Ramos (cell line): Measurements from ENCODE around the gene ELL.
"Not testable (repeated sequence)": the region's sequence is repeated elsewhere in the genome, so short reads cannot be mapped to it uniquely, and the experiment has no call there.

Experiments
- in situ Hi-C: fragments of 300-500 bp; cut with MboI; formaldehyde crosslinking; loops from one replicate; pipeline ENCODE4 v1.14.3; 2022; ENCODE audit warnings: low sequenced_read_pairs; ENCODE audit not compliant: unreplicated experiment

Gene ELL

DNA sequence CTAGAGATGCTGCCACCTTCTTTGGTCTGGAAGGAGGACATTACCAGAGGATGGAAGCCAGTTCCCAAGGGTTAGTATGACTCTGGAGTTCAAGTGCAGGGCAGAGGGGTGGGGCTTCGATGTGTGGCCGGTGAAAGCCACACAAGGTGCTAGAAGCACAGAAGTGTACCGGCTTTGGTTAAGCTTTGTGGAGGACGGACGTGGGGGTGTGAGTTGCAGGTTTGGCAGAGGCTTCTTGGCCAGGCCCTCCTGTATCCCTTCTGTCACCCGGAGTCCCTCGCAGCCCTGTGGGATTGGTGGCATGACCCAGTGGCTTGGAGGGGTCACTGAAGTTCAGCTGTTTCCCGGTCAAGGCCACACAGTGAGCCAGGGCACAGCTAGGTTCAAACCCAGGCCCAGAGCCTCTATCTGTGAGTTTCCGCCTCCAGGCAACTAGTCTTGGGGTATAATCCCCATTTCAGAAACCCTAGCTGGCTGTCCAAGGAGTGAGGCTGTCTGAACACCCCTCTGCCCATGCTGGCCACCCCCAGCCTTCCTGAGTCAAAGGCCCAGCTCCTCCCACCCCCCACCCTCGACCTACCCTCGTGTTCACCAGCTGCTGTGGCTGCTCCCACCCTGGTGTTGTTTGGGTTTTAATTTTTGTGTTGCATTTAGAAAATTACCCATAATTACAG lies 107.2 kb downstream of the ELL start:
- in situ Hi-C loops = loop anchor here (5.0 kb wide), 2 partner anchors 72 to 137 kb away; partner anchors contain the start of gene PGPEP1

DNA sequence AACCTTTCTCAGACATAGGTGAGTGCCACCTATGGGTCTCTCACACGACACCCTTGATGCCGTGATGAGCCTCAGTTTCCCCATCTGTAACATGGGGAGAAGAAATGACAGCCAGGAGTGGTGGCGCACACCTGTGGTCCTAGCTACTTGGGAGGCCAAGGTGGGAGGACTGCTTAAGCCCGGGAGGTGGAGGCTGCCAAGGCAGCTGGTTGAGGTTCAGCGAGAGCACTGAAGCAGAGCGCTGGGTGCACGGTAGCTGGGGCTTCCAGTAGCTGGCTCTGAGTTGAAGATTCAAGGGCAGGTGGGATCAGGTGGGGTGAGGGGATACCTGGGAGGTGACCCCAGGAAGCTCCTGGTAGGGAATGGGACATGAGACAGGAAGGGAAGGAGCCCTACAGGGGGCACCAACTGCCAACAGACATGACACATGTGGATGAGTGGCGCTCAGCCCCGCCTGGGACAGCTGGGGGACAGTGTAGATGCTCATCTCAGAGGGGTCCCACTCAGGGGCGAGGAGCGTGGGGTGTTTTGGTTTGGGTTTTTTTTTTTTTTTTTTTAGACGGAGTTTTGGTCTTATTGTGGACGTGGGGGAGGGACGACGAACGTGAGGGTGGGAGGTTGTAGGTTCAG lies 109.1 kb downstream of the ELL start:
- in situ Hi-C loops = loop anchor here (5.0 kb wide), 2 partner anchors 70 to 135 kb away; partner anchors contain the start of gene PGPEP1

DNA sequence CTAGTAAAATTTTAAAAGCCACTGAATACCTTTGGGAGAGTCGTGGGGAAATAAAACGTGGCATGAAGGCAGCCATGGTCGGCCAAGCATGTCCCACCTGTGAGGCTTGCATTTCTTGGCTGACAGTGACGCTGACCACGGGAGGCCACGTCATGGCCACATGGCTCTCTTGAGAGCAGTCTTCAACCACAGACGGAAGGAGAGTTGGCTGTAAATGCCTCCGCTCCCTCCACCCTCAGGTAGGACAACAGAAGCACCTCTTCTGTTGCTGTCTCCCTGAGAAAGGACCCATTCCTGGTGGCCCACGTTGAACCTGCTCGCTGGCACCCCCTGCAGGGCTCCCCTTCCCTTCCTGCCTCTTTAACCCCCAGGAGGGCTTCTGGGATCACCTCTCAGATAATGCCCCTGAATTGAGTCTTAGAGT lies 113.8 kb downstream of the ELL start:
- in situ Hi-C loops = loop anchor here (5.0 kb wide), 1 partner anchor 206 kb away; the partner anchor contains the start of gene RAB3A

DNA sequence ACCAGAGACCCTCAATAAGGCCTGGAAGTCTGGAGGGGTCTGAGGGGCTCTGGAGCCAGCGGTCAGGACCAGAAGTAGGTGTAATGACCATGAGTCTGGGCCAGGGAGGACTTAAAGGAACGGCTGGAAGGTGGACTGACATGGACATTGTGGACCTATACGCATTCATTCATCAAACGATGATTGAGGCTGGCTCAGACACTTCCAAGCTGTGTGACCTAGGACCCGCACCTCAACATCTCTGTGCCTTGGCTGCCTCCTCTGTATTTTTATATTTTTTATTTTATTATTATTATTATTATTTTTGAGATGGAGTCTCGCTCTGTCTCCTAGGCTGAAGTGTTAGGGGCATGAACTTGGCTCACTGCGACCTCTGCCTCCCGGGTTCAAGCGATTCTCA lies 115.1 kb downstream of the ELL start:
- in situ Hi-C loops = loop anchor here (5.0 kb wide), 1 partner anchor 204 kb away; the partner anchor contains the start of gene RAB3A

DNA sequence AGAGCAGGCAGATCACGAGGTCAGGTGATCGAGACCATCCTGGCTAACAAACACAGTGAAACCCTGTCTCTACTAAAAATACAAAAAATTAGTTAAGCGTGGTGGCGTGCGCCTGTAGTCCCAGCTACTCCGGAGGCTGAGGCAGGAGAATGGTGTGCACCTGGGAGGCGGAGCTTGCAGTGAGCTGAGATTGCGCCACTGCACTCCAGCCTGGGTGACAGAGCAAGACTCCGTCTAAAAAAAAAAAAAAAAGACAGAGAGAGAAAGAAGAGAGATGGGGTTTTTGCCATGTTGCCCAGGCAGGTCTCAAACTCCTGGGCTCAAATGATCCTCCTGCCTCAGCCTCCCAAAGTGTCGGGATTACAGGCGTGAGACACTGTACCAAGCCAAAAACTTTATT lies 116.1 kb downstream of the ELL start:
- in situ Hi-C loops = loop anchor here (5.0 kb wide), 1 partner anchor 203 kb away; the partner anchor contains the start of gene RAB3A

DNA sequence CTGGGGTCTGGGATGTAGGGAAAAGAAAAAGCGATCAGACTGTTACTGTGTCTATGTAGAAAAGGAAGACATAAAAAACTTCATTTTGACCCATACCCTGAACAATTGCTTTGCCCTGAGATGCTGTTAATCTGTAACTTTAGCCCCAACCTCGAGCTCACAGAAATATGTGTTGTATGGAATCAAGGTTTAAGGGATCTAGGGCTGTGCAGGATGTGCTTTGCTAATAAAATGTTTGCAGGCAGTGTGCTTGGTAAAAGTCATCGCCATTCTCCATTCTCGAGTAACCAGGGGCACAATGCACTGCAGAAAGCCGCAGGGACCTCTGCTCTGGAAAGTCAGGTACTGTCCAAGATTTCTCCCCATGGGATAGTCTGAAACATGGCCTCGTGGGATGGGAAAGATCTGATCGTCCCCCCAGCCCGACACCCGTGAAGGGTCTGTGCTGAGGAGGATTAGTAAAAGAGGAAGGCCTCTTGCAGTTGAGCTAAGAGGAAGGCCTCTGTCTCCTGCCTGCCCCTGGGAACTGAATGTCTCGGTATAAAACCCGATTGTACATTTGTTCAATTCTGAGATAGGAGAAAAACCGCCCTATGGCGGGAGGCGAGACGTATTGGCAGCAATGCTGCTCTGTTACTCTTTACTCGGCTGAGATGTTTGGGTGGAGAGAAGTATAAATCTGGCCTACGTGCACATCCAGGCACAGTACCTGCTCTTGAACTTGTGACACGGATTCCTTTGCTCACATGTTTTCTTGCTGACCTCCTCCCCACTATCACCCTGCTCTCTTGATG lies 119.2 kb downstream of the ELL start:
- in situ Hi-C loops = not testable (repeated sequence)

DNA sequence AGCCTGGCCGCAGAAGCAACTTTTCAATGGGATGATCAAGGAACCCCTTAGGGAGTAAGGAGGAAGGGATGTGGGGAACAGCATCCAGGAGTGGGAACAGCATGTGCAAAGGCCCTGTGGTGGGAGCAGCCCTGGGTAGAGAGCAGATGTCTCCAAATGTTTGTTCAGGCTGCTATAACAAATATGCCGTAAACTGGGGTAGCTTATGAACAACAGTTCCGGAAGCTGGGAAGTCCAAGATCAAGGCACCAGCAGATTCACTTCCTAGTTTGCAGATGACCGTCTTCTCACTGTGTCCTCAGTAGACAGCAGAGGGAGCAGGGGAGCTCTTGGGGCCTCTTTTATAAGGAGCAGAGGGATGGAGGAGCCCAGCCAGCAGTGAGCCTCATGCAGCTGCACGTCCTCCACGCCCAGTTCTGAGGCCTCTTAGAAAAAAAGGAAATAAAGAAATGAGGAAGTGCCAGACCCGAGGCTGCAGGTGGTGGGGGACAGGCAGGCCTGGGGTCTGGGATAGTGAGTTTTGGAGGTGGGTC lies 120.2 kb downstream of the ELL start:
- in situ Hi-C loops = no loop called here

DNA sequence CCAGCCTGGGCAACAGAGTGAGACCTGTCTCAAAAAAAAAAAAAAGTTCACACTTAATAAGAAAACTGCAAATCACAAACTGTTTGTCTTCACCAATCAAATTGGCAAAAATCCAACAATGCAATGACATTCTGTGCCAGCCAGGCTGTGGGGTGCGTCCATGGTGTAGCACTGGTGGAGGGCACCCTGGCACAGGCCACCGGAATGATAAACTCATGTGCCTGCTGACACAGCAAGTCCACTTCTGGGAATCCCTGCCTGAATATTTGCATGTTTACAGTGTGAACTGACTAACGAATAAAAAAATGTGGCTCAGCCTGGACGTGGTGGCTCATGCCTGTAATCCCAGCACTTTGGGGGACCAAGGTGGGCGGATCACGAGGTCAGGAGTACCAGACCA lies 122.9 kb downstream of the ELL start:
- in situ Hi-C loops = no loop called here

DNA sequence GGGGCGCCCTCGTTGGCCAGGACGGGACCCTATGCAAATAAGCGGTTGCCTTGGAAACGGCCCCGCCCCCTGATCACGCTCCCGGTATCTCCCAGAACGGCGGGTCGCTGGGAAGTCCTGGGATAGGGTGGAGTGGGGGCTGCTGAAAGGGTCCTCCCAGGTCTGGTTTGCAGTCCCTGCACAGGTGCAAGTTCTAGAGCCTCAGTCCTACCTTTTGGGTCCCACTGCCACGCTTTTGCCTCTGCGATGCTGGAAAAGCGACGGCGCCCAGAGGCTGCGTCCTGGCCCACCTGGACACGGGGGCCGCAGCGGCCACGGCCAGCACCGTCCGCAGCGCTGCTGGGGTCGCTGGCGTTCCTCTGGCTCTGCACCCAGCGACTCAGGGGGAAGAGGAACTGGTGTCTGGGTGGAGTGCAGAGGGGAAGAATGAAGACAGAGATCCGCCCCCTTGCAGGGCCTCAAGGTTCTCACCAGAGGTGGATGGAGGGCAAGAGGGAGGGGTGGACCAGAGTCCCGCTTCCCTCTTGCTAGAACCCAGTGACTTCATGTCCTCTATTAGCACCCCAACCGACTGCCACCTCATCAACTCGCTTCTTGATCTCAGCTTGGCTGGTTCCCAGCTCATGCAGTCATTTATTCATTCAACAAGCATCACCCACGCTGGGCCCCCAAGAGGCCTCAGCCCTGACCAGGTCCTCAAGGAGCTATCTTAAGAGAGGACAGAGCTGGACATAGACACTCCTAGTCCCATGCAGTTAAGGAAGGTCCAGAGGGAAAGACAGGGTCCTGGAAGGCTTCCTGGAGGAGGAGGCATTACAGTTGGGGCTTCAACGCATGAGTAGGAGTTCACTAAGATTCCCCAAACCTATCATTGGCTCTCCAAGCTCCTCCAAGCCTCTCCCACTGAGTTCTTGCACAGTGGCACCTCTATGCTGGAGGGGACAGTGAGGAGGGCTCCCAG lies 124.3 kb downstream of the ELL start, which contains the start of gene LRRC25:
Gene LRRC25 (minus strand): TSS at position 381 of the 961 bp plus-strand sequence. CDS start 659 bp downstream, outside the sequence.
- in situ Hi-C loops = no loop called here

DNA sequence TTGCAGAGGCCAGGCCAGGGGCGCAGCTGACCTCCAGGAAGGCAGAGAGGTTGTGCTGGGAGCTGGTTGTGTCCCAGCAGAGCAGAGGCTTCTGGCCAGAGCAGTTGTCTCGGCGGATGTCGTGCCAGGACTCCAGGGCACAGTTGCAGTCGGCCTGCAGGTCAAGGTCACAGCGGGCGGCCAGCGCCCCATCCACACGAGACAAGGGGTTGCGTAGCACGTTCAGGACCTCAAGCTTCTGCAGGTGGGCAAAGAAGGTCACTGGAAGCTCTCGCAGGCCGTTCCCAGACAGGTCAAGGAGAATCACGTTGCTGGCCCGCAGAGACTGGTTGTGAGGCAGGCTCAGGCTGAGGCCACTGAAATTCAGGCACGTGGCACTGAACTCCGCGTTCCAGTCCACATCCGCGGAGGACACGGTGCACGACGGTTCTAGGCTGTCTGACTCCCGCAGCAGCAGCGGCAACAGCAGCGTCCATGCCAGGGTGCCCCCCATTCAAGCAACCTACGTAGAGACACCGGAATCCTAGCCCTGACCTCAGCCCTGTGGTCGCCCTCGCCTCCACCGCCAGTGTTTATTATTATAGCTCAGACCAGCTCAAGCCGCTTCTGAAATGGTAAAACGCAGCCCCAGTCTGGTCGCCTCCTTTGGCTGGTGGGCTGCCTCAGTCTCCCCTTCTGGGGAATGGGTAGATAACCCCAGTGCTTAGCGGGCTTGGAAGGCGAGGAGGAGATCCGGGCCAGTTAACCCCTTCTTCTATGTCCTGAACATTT lies 125.2 kb downstream of the ELL start:
- in situ Hi-C loops = no loop called here

DNA sequence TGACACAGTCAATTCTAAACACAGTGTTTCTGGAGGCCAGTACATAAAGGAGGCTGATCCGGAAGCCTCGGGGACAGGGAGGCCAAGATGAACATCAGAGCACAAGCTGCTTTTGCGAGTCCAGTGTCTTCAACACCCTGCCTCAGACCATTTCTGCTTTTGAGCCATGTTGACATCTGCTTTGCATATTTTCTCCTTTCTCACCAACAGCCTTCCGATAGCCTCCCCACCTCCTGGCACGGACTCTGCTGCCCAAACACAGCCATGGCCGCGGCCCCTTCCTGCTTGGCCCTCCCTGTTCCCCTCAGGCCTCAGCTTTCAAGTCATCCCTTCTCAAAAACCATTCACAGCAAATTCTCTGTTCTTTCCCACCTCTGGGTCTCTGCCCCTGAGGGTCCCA lies 128.0 kb downstream of the ELL start:
- in situ Hi-C loops = no loop called here

DNA sequence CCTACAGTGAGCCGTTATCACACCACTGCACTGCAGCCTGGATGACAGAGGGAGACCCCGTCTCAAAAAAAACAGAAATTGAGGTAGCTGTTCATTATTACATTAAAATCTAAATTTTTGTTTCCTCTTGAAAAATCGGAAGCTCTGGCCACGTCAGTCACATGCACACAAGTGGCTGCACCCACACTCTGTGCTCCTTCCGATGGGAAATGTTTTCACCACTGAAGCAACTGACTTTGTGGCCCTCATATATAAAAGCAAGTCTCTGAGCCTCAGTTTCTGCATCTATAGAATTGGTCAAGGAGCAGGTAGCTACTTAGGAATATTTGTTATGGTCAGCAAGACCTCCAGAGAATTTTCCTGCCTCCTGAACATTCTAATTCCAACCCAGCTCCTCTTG lies 128.9 kb downstream of the ELL start:
- in situ Hi-C loops = no loop called here
